ENCODE measurements around the gene GAL3ST3.
"Not testable (repeated sequence)": the region's sequence is repeated elsewhere in the genome, so short reads cannot be mapped to it uniquely, and the experiment has no call there.

DNA sequence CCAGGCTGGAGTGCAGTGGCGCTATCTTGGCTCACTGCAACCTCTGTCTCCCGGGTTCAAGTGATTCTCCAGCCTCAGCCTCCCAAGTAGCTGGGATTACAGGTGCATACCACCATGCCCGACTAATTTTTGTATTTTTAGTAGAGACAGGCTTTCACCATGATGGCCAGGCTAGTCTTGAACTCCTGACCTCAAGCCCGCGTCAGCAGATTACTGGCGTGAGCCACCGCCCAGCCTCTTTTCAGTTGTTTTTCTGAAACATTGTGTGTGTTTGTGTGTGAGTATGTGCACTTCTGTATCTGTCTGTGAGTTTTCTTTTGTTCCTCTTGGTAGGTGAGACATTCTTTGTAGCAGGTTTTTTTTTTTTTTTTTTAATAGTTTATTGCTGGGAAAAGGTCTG, 30.0 kb upstream of the GAL3ST3 start:
- not testable (repeated sequence) for TF ChIP-seq CTCF (IDR thresholded peaks at IDR 0.05); EZH2 (IDR thresholded peaks at IDR 0.05; ENCODE audit: borderline replicate concordance, insufficient read depth, low read depth, low read length, poor library complexity, severe bottlenecking)
